Cerebellar nuclear complex (tissue), 1 donor: ENCODE data around the gene FHDC1.

Source experiments
- DNase-seq, 2 experiments: peaks; one replicate each; lab custom pipeline; 2025; lab: John Stamatoyannopoulos, UW

FHDC1 gene

GRCh38 chr4:153005899-153006381 is 69.8 kb downstream of the FHDC1 start:
- no peak for DNase-seq

- no peak for DNase-seq
These were observed 72.6 kb downstream of the FHDC1 start for GRCh38 chr4:153008578-153009199.

- no peak for DNase-seq
These were observed 74.0 kb downstream of the FHDC1 start for GRCh38 chr4:153010146-153010545.

- no peak for DNase-seq
These were observed 77.3 kb downstream of the FHDC1 start for GRCh38 chr4:153013202-153013977.

GRCh38 chr4:153014460-153014859 is 78.3 kb downstream of the FHDC1 start:
- peak; percentile 24 to 46 for DNase-seq

- no peak for DNase-seq
These were observed 80.5 kb downstream of the FHDC1 start for GRCh38 chr4:153016592-153016991.

- DNase-seq, result no peak
These were observed 81.9 kb downstream of the FHDC1 start for GRCh38 chr4:153018031-153018430.

- DNase-seq, result no peak
These were observed 82.6 kb downstream of the FHDC1 start for GRCh38 chr4:153018684-153019083.

GRCh38 chr4:153019906-153020305 is 83.8 kb downstream of the FHDC1 start:
- peak in 1 of 2 experiments; percentile 36 for DNase-seq

GRCh38 chr4:153020457-153020856 is 84.3 kb downstream of the FHDC1 start:
- DNase-seq, result no peak

GRCh38 chr4:153021276-153021675 is 85.2 kb downstream of the FHDC1 start:
- no peak for DNase-seq

GRCh38 chr4:153022241-153022715 is 86.2 kb downstream of the FHDC1 start:
- DNase-seq, result no peak

GRCh38 chr4:153023139-153023538 is 87.0 kb downstream of the FHDC1 start:
- no peak for DNase-seq

GRCh38 chr4:153023692-153024394 is 87.7 kb downstream of the FHDC1 start:
- DNase-seq, result no peak

- no peak for DNase-seq
These were observed 88.3 kb downstream of the FHDC1 start for GRCh38 chr4:153024466-153024865.

- DNase-seq, result no peak
These were observed 89.3 kb downstream of the FHDC1 start for GRCh38 chr4:153025406-153025805.

GRCh38 chr4:153026591-153027346 is 90.6 kb downstream of the FHDC1 start:
- DNase-seq, result no peak

GRCh38 chr4:153027866-153028265 is 91.7 kb downstream of the FHDC1 start:
- no peak for DNase-seq

- no peak for DNase-seq
These were observed 92.4 kb downstream of the FHDC1 start for GRCh38 chr4:153028535-153028934.
